Endodermal cell (in vitro differentiated cells): ENCODE measurements around the gene TOP3B. TPM values are rescaled to one million over a fixed set of nuclear protein-coding genes. Genes with fewer than 3 reads are reported as not detected.

ENCODE experiments used
- DNase-seq: peaks from one replicate; pipeline ENCODE4 v3.0.0-alpha.2; 2017
- H3K27ac ChIP-seq: 2 replicates; pipeline ENCODE4 v1.5.1; 2013; ENCODE audit warnings: mild to moderate bottlenecking, low read depth, low read length, moderate library complexity
- H3K27me3 ChIP-seq: 2 replicates; pipeline ENCODE4 v1.6.1; 2013; ENCODE audit warnings: mild to moderate bottlenecking, low read length, moderate library complexity; ENCODE audit not compliant: insufficient read depth, control insufficient read depth, poor library complexity, severe bottlenecking
- H3K36me3 ChIP-seq: 2 replicates; pipeline ENCODE4 v1.7.0; 2013; ENCODE audit warnings: mild to moderate bottlenecking, low read length, moderate library complexity; ENCODE audit not compliant: control insufficient read depth, insufficient read depth
- H3K4me1 ChIP-seq: one replicate; pipeline ENCODE4 v1.7.0; 2013; ENCODE audit warnings: low read length; ENCODE audit not compliant: control insufficient read depth, insufficient read depth
- H3K4me3 ChIP-seq: 2 replicates; pipeline ENCODE4 v1.5.1; 2013; ENCODE audit warnings: mild to moderate bottlenecking, low read length, moderate library complexity
- H3K9ac ChIP-seq: 2 replicates; pipeline ENCODE4 v1.6.1; 2013; ENCODE audit warnings: mild to moderate bottlenecking, low read length, moderate library complexity; ENCODE audit not compliant: poor library complexity, severe bottlenecking; ENCODE audit errors: extremely low read depth
- H3K9me3 ChIP-seq: 2 replicates; pipeline ENCODE4 v1.6.1; 2013; ENCODE audit warnings: mild to moderate bottlenecking, low read length, moderate library complexity; ENCODE audit not compliant: control insufficient read depth
- H3K27ac Mint-ChIP-seq: 2 replicates; pipeline ENCODE4 v1.8.0; 2020; ENCODE audit warnings: mixed read lengths
- H3K27me3 Mint-ChIP-seq: 2 replicates; pipeline ENCODE4 v1.8.0; 2021; ENCODE audit warnings: mild to moderate bottlenecking, mixed read lengths; ENCODE audit not compliant: insufficient read depth
- H3K36me3 Mint-ChIP-seq: 2 replicates; pipeline ENCODE4 v1.8.0; 2020; ENCODE audit warnings: low read depth, mixed read lengths
- H3K4me1 Mint-ChIP-seq: 2 replicates; pipeline ENCODE4 v1.8.0; 2020; ENCODE audit warnings: mixed read lengths
- H3K4me3 Mint-ChIP-seq: 2 replicates; pipeline ENCODE4 v1.8.0; 2020; ENCODE audit warnings: mild to moderate bottlenecking, moderate library complexity, mixed read lengths
- H3K9me3 Mint-ChIP-seq: 2 replicates; pipeline ENCODE4 v1.8.0; 2020; ENCODE audit warnings: mild to moderate bottlenecking, mixed read lengths
- CTCF ChIP-seq: fragments of 200-600 bp; sonication (generic); conservative IDR thresholded peaks from 2 replicates; pipeline ENCODE4 v1.5.0; 2021; ENCODE audit warnings: antibody characterized with exemption, mild to moderate bottlenecking
- WGBS, 2 experiments: methylation state at CpG; one replicate each; pipeline versions ENCODE4 v1.1.5 to v1.1.7; 2013; ENCODE audit warnings: missing lambda C conversion rate in 2 of 2, mixed read lengths in 1 of 2; ENCODE audit not compliant: insufficient coverage in 1 of 2, insufficient read length in 1 of 2; 5-methylcytosine and 5-hydroxymethylcytosine counted together
- total RNA-seq, 2 donors: library from RNA; stranded (reverse); fragmentation: NEBNext Ultra II Directional in 1 of 2; extraction: Animal tissue kit (Norgen Biotek cat#: 25700) in 1 of 2; gene quantifications; 2 replicates in 1 of 2; 3 replicates in 1 of 2; pipeline ENCODE4 v1.2.1, GENCODE V29; 2021

The TOP3B gene
- total RNA-seq, 2 donors from 2014 or later, result 68.8 to 71.9 TPM

DNA sequence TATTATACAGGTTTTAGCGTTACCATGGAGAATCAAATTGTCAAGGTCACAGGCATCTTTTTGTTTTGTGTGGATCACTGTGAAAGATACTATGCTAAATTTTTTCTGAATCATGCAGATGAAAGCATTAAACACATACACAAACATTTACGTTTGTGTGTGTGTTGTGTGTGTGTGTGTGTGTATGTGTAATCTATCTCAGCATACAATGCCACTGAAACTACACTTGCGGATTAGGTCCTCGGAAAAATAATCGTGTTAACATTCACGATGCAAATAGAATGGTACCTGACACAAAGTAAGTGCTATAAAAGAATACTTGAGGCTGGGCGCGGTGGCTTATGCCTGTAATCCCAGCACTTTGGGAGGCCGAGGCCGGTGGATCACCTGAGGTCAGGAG, 41.9 kb upstream of the TOP3B start:
- H3K27me3 Mint-ChIP-seq, result peaks cover 20% of the 10 kb centered on the region
- H3K9me3 ChIP-seq, result no peaks in the 10 kb centered on the region
- H3K36me3 ChIP-seq, result no peaks in the 10 kb centered on the region
- no peak overlapping the region for H3K9ac ChIP-seq
- no peak for TF ChIP-seq CTCF
- H3K4me1 ChIP-seq, result peaks cover 14% of the 10 kb centered on the region
- no peak for DNase-seq
- no peak overlapping the region for H3K27ac Mint-ChIP-seq
- no peaks in the 10 kb centered on the region for H3K27me3 ChIP-seq
- no peak overlapping the region for H3K27ac ChIP-seq
- H3K4me3 Mint-ChIP-seq, result no peak overlapping the region
- 97% methylated on average over 5 to 9 of the region's 10 CpGs for WGBS, 2 experiments
- H3K9me3 Mint-ChIP-seq, result no peaks in the 10 kb centered on the region
- H3K36me3 Mint-ChIP-seq, result no peaks in the 10 kb centered on the region
- H3K4me1 Mint-ChIP-seq, result peaks cover 12% of the 10 kb centered on the region
- no peak overlapping the region for H3K4me3 ChIP-seq

- H3K36me3 Mint-ChIP-seq, result no peaks in the 10 kb centered on the region
- no peaks in the 10 kb centered on the region for H3K27me3 ChIP-seq
- H3K4me3 ChIP-seq, result no peak overlapping the region
- peaks cover 17% of the 10 kb centered on the region for H3K27me3 Mint-ChIP-seq
- H3K4me1 ChIP-seq, result peaks cover 14% of the 10 kb centered on the region
- WGBS, 2 experiments, result 95 to 100% methylated on average over 4 of the region's 4 CpGs
- H3K4me3 Mint-ChIP-seq, result no peak overlapping the region
- TF ChIP-seq CTCF, result no peak
- no peaks in the 10 kb centered on the region for H3K9me3 Mint-ChIP-seq
- H3K27ac Mint-ChIP-seq, result no peak overlapping the region
- H3K9me3 ChIP-seq, result no peaks in the 10 kb centered on the region
- no peaks in the 10 kb centered on the region for H3K36me3 ChIP-seq
- H3K4me1 Mint-ChIP-seq, result peaks cover 17% of the 10 kb centered on the region
- no peak overlapping the region for H3K27ac ChIP-seq
- H3K9ac ChIP-seq, result no peak overlapping the region
- DNase-seq, result no peak
Observed at GRCh38 chr22:22023581-22024137, 41.1 kb upstream of the TOP3B start.

DNA sequence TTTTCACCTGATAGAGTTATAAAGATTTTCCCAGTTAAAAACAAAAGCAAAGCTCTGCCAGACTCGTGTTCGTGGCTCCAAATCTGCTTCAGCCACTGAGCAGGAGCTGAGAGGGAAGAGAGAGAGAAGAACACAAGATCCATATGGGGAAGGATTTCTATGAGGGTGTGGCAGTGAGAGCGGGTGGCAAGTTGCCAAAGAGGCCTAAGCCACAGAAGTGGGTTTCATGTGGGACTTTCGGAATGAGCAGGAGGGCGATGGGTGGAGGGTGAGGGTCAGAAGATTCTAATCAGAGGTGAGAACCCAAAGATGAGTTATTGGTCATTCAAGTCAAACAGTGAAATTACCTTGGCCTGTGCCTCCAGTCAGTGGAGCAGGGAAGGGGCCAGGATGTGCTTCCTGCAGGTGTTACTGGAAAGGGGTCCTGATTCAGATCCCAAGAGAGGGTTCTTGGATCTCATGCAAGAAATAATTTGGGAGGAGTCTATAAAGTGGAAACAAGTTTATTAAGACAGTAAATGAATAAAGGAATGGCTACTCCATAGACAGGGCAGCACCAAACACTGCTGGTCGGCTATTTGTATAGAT, 40.5 kb upstream of the TOP3B start:
- Histone ChIP-seq H3K4me3 (no peak overlapping the region), H3K36me3 (no peaks in the 10 kb centered on the region), H3K9ac (no peak overlapping the region), H3K27ac (no peak overlapping the region), H3K9me3 (no peaks in the 10 kb centered on the region), H3K27me3 (no peaks in the 10 kb centered on the region), H3K4me1 (peaks cover 14% of the 10 kb centered on the region)
- 92% methylated on average over 6 of the region's 6 CpGs for WGBS, 2 experiments
- H3K36me3 Mint-ChIP-seq, result no peaks in the 10 kb centered on the region
- H3K9me3 Mint-ChIP-seq, result no peaks in the 10 kb centered on the region
- TF ChIP-seq CTCF, result no peak
- no peak for DNase-seq
- peaks cover 17% of the 10 kb centered on the region for H3K4me1 Mint-ChIP-seq
- no peak overlapping the region for H3K27ac Mint-ChIP-seq
- peaks cover 21% of the 10 kb centered on the region for H3K27me3 Mint-ChIP-seq
- H3K4me3 Mint-ChIP-seq, result no peak overlapping the region
